GM12878 (cell line): Measurements from ENCODE around the gene CXCL14. TPM values are rescaled to one million over a fixed set of nuclear protein-coding genes. Genes with fewer than 3 reads are reported as not detected.

Source experiments
- ATAC-seq: fragments of 200-7000 bp; cut with Tn5 transposase; 3 replicates; pipeline ENCODE4 v1.9.1; 2020; ENCODE audit warnings: mild to moderate bottlenecking, moderate library complexity
- BruUV-seq: library from RNA; stranded (reverse); fragments of 400-500 nt; replicated peaks from 2 replicates; lab custom pipeline; 2021; lab: Mats Ljungman, UMichigan
- CTCF ChIA-PET: fragments of 300-600 bp; sonication (Branson Sonifier 250); formaldehyde crosslinking; extraction: SDS; loops from one replicate; lab custom pipeline; 2021; ENCODE audit warnings: inconsistent platforms; lab: Yijun Ruan, JAX
- POLR2A ChIA-PET: fragments of 350-600 bp; formaldehyde crosslinking; extraction: SDS; loops from one replicate; lab custom pipeline; 2021; ENCODE audit warnings: inconsistent platforms; lab: Charles Lee
- RAD21 ChIA-PET: fragments of 300-600 bp; sonication (Branson Sonifier 250); formaldehyde crosslinking; loops from one replicate; lab custom pipeline; 2023; ENCODE audit warnings: antibody characterized with exemption; ENCODE audit not compliant: unreplicated experiment; lab: Charles Lee
- SMC1A ChIA-PET: fragments of 300-600 bp; sonication (Branson Sonifier 250); formaldehyde crosslinking; loops from one replicate; lab custom pipeline; 2023; ENCODE audit not compliant: unreplicated experiment, uncharacterized antibody; lab: Charles Lee
- DNase-seq: peaks from one replicate; pipeline ENCODE4 v3.0.0-alpha.2; 2011; ENCODE audit warnings: low read depth, low spot score
- FAIRE-seq: peaks from 3 replicates; lab custom pipeline; 2011; peaks lifted over from hg19 to GRCh38; lab: Jason Lieb, UNC
- H2AFZ ChIP-seq: 2 replicates; pipeline ENCODE4 v1.6.0; 2011; ENCODE audit warnings: low read depth, low read length, control low read depth; ENCODE audit not compliant: control insufficient read depth
- H3K27ac ChIP-seq: 2 replicates; pipeline ENCODE4 v1.5.1; 2011; ENCODE audit warnings: control low read depth; ENCODE audit not compliant: control insufficient read depth, insufficient read depth
- H3K27me3 ChIP-seq, 2 experiments: replicated peaks in 1 of 2; 2 replicates each; pipeline versions ENCODE4 v1.6.0 to v1.6.1; 2011; ENCODE audit warnings: low read length in 1 of 2; ENCODE audit not compliant: control insufficient read depth in 2 of 2, insufficient read depth in 2 of 2
- H3K36me3 ChIP-seq, 2 experiments: 2 replicates each; pipeline ENCODE4 v1.5.1; 2011; ENCODE audit warnings: low read length in 1 of 2; ENCODE audit not compliant: control insufficient read depth in 2 of 2, insufficient read depth in 2 of 2
- H3K4me1 ChIP-seq: 2 replicates; pipeline ENCODE4 v1.6.1; 2011; ENCODE audit warnings: mild to moderate bottlenecking, low read length, moderate library complexity, mixed read lengths; ENCODE audit not compliant: control insufficient read depth, insufficient read depth
- H3K4me2 ChIP-seq: 2 replicates; pipeline ENCODE4 v1.6.0; 2011; ENCODE audit warnings: control low read depth; ENCODE audit not compliant: control insufficient read depth, insufficient read depth
- H3K4me3 ChIP-seq: fragments of 200-600 bp; sonication (generic); 2 replicates; pipeline ENCODE4 v1.5.1; 2016
- H3K79me2 ChIP-seq: 2 replicates; pipeline ENCODE4 v1.6.0; 2011; ENCODE audit warnings: low read length; ENCODE audit not compliant: control insufficient read depth, insufficient read depth
- H3K9ac ChIP-seq: 2 replicates; pipeline ENCODE4 v1.8.0; 2011; ENCODE audit warnings: low read length, control low read depth, mixed read lengths; ENCODE audit not compliant: control insufficient read depth, insufficient read depth
- H3K9me3 ChIP-seq: replicated peaks from 3 replicates; pipeline ENCODE4 v1.5.1; 2011; ENCODE audit warnings: mild to moderate bottlenecking, low read length; ENCODE audit not compliant: control insufficient read depth, insufficient read depth
- H4K20me1 ChIP-seq: 2 replicates; pipeline ENCODE4 v1.6.0; 2011; ENCODE audit not compliant: control insufficient read depth, insufficient read depth
- ATF7 ChIP-seq: fragments of 450-650 bp; IDR thresholded peaks from 2 replicates; pipeline ENCODE4 v1.6.1; 2016; ENCODE audit warnings: low read depth, mild to moderate bottlenecking
- CHD1 ChIP-seq: IDR thresholded peaks from 2 replicates; pipeline ENCODE4 v1.6.1; 2012; ENCODE audit warnings: low read depth, low read length, improper control_type of control experiment
- CHD2 ChIP-seq: IDR thresholded peaks from 2 replicates; pipeline ENCODE4 v1.6.1; 2011; ENCODE audit warnings: low read depth, low read length, improper control_type of control experiment, borderline replicate concordance
- MTA2 ChIP-seq: fragments of 450-650 bp; IDR thresholded peaks from 2 replicates; pipeline ENCODE4 v1.6.1; 2016; ENCODE audit warnings: low read depth, mild to moderate bottlenecking, moderate library complexity
- MTA3 ChIP-seq: IDR thresholded peaks from 2 replicates; pipeline ENCODE4 v1.6.1; 2012; ENCODE audit warnings: low read length, inconsistent platforms, borderline replicate concordance
- RELA ChIP-seq: fragments of 450-650 bp; IDR thresholded peaks from 2 replicates; pipeline ENCODE4 v1.8.0; 2014; ENCODE audit warnings: borderline replicate concordance; ENCODE audit not compliant: partially characterized antibody
- SIN3A ChIP-seq: IDR thresholded peaks from 2 replicates; pipeline ENCODE4 v1.6.1; 2012; ENCODE audit warnings: low read depth, low read length, improper control_type of control experiment
- SRF ChIP-seq, 2 experiments: IDR thresholded peaks; 2 replicates each; pipeline ENCODE4 v1.6.1; 2011; ENCODE audit warnings: low read depth in 2 of 2, low read length in 2 of 2, mild to moderate bottlenecking in 1 of 2, moderate library complexity in 1 of 2
- ZNF207 ChIP-seq: fragments of 450-650 bp; IDR thresholded peaks from 2 replicates; pipeline ENCODE4 v1.6.1; 2014; ENCODE audit warnings: antibody characterized with exemption, mild to moderate bottlenecking, borderline replicate concordance
- ZNF217 ChIP-seq: fragments of 450-650 bp; IDR thresholded peaks from 2 replicates; pipeline ENCODE4 v1.6.1; 2017; ENCODE audit warnings: antibody characterized with exemption, mild to moderate bottlenecking
- ZNF24 ChIP-seq: fragments of 450-650 bp; IDR thresholded peaks from 2 replicates; pipeline ENCODE4 v1.6.1; 2017; ENCODE audit warnings: antibody characterized with exemption, mild to moderate bottlenecking
- WGBS: methylation state at CpG from one replicate; pipeline ENCODE4 v1.1.6; 2016; ENCODE audit warnings: low lambda C conversion rate; ENCODE audit not compliant: insufficient replicate concordance, insufficient coverage; ENCODE audit errors: missing lambda C conversion rate; 5-methylcytosine and 5-hydroxymethylcytosine counted together
- in situ Hi-C: fragments of 300-500 bp; cut with MboI; formaldehyde crosslinking; loops from 9 replicates; pipeline ENCODE4 v1.14.3; 2018; ENCODE audit warnings: mixed read lengths
- intact Hi-C: fragments of 100-400 bp; cut with micrococcal nuclease; formaldehyde crosslinking; loops from one replicate; pipeline ENCODE4 v1.14.2; 2022; ENCODE audit not compliant: unreplicated experiment
- polyA plus RNA-seq, 11 experiments: library from polyadenylated mRNA; depleted of rRNA in 4 of 11; unstranded in 6 of 11; stranded (reverse) in 5 of 11; fragments of >200 nt; fragmentation: Nextera tagmentation in 4 of 11; fragmentation: Illumina TruSeq in 1 of 11; extraction: Ambion mirVana in 4 of 11; extraction: Trizol in 1 of 11; gene quantifications; 1 replicate in 1 of 11; 2 replicates in 10 of 11; pipeline versions ENCODE4 v1.2.1 to v1.2.3, GENCODE V29; 2011 to 2016; ENCODE audit warnings: inconsistent platforms in 2 of 11, missing spikeins in 2 of 11, low read depth in 1 of 11
- total RNA-seq, 4 experiments: library from RNA; depleted of rRNA in 3 of 4; stranded (reverse); fragments of >200 nt in 3 of 4; fragmentation: Illumina TruSeq in 1 of 4; extraction: Trizol in 1 of 4; gene quantifications; 2 replicates each; pipeline versions ENCODE4 v1.2.1 to v1.2.3, GENCODE V29; 2013 to 2021
- TF ChIP-seq, protein P1 (sequence below): IDR thresholded peaks from 2 replicates; pipeline ENCODE4 v1.6.1; 2012; ENCODE audit warnings: low read depth, low read length, improper control_type of control experiment
- TF ChIP-seq, protein P2 (sequence below): fragments of 450-650 bp; formaldehyde crosslinking; IDR thresholded peaks from 2 replicates; pipeline ENCODE4 v1.4.0; 2020; ENCODE audit warnings: mild to moderate bottlenecking, moderate library complexity
- TF ChIP-seq, protein P3 (sequence below): IDR thresholded peaks from 2 replicates; pipeline ENCODE4 v1.6.1; 2012; ENCODE audit warnings: low read length, inconsistent platforms
- TF ChIP-seq, protein P4 (sequence below), 3 experiments: IDR thresholded peaks in 2 of 3; conservative IDR thresholded peaks in 1 of 3; 2 replicates each; pipeline ENCODE4 v1.5.1; 2011; ENCODE audit warnings: low read depth in 3 of 3, low read length in 3 of 3, mild to moderate bottlenecking in 3 of 3, control low read depth in 2 of 3, moderate library complexity in 2 of 3, inconsistent platforms in 1 of 3, mixed read lengths in 1 of 3; ENCODE audit not compliant: control insufficient read depth in 2 of 3, insufficient read depth in 1 of 3; ENCODE audit errors: extremely low read depth in 1 of 3

The CXCL14 gene
- total and polyA plus RNA-seq, 10 of the 15 experiments (the other 5 are each of a cell fraction or from before 2014, with no cell fraction given): 0.05 TPM; not detected in 9

DNA sequence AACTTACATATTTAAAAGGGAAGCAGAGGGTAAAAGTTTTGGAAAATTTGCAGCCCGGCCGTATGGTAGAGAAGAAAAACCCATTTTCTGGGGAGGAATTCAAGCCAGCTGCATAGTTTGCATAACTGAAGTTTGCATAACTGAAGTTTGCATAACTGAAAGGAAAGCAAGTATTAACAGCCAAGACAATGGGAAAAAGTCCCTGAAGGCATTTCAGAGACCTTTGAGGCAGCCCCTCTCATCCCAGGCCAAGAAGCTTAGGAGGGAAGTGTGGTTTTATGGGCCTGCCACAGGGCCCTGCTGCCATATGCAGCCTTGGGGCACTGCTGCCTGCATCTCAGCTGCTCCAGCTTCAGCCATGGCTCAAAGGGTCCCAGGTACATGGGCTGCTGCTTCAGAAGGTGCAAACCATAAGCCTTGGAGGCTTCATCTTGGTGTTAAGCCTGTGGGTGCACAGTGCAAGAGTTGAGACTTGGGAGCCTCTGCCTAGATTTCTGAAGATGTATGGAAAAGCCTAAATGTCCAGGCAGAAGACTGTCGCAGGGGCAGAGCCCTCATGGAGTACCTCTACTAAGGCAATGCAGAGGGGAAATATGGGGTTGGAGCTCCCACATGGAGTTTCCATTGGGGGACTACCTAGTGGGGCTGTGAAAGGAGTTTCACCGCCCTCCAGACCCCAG is 36.9 kb upstream of the CXCL14 start:
- H3K9ac ChIP-seq: no peak overlapping the region
- no peaks in the 10 kb centered on the region; a peak in 2 of 4 replicates for H3K27me3 ChIP-seq
- FAIRE-seq (no peak), ATAC-seq (no peak), DNase-seq (no peak)
- no peak overlapping the region for H3K27ac ChIP-seq
- H3K9me3 ChIP-seq: no peaks in the 10 kb centered on the region; the same call in 1 of the 3 replicates
- H2AFZ ChIP-seq: no peak overlapping the region
- RAD21 ChIA-PET: no interaction called here
- no TSS peak for BruUV-seq
- H3K79me2 ChIP-seq: no peaks in the 10 kb centered on the region
- H3K36me3 ChIP-seq: no peaks in the 10 kb centered on the region
- H3K4me1 ChIP-seq: no peaks in the 10 kb centered on the region
- 30% methylated on average over 4 of the region's 4 CpGs for WGBS
- SMC1A ChIA-PET: no interaction called here
- in situ Hi-C loops (no loop called here), intact Hi-C loops (no loop called here)
- CTCF ChIA-PET: no interaction called here
- H4K20me1 ChIP-seq: no peaks in the 10 kb centered on the region
- POLR2A ChIA-PET: no interaction called here
- H3K4me3 ChIP-seq: no peak overlapping the region
- no peak overlapping the region for H3K4me2 ChIP-seq
- TF ChIP-seq ZNF217: no peak
- TF ChIP-seq, protein P1, sequence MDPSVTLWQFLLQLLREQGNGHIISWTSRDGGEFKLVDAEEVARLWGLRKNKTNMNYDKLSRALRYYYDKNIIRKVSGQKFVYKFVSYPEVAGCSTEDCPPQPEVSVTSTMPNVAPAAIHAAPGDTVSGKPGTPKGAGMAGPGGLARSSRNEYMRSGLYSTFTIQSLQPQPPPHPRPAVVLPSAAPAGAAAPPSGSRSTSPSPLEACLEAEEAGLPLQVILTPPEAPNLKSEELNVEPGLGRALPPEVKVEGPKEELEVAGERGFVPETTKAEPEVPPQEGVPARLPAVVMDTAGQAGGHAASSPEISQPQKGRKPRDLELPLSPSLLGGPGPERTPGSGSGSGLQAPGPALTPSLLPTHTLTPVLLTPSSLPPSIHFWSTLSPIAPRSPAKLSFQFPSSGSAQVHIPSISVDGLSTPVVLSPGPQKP: no peak
- TF ChIP-seq, protein P2, sequence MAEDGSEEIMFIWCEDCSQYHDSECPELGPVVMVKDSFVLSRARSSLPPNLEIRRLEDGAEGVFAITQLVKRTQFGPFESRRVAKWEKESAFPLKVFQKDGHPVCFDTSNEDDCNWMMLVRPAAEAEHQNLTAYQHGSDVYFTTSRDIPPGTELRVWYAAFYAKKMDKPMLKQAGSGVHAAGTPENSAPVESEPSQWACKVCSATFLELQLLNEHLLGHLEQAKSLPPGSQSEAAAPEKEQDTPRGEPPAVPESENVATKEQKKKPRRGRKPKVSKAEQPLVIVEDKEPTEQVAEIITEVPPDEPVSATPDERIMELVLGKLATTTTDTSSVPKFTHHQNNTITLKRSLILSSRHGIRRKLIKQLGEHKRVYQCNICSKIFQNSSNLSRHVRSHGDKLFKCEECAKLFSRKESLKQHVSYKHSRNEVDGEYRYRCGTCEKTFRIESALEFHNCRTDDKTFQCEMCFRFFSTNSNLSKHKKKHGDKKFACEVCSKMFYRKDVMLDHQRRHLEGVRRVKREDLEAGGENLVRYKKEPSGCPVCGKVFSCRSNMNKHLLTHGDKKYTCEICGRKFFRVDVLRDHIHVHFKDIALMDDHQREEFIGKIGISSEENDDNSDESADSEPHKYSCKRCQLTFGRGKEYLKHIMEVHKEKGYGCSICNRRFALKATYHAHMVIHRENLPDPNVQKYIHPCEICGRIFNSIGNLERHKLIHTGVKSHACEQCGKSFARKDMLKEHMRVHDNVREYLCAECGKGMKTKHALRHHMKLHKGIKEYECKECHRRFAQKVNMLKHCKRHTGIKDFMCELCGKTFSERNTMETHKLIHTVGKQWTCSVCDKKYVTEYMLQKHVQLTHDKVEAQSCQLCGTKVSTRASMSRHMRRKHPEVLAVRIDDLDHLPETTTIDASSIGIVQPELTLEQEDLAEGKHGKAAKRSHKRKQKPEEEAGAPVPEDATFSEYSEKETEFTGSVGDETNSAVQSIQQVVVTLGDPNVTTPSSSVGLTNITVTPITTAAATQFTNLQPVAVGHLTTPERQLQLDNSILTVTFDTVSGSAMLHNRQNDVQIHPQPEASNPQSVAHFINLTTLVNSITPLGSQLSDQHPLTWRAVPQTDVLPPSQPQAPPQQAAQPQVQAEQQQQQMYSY (CRISPR knock-in tag): no peak
- TF ChIP-seq MTA3: no peak
- TF ChIP-seq, protein P3, sequence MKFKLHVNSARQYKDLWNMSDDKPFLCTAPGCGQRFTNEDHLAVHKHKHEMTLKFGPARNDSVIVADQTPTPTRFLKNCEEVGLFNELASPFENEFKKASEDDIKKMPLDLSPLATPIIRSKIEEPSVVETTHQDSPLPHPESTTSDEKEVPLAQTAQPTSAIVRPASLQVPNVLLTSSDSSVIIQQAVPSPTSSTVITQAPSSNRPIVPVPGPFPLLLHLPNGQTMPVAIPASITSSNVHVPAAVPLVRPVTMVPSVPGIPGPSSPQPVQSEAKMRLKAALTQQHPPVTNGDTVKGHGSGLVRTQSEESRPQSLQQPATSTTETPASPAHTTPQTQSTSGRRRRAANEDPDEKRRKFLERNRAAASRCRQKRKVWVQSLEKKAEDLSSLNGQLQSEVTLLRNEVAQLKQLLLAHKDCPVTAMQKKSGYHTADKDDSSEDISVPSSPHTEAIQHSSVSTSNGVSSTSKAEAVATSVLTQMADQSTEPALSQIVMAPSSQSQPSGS: no peak
- no peak for TF ChIP-seq ZNF207
- TF ChIP-seq RELA: no peak
- TF ChIP-seq ZNF24: no peak
- TF ChIP-seq, protein P4, sequence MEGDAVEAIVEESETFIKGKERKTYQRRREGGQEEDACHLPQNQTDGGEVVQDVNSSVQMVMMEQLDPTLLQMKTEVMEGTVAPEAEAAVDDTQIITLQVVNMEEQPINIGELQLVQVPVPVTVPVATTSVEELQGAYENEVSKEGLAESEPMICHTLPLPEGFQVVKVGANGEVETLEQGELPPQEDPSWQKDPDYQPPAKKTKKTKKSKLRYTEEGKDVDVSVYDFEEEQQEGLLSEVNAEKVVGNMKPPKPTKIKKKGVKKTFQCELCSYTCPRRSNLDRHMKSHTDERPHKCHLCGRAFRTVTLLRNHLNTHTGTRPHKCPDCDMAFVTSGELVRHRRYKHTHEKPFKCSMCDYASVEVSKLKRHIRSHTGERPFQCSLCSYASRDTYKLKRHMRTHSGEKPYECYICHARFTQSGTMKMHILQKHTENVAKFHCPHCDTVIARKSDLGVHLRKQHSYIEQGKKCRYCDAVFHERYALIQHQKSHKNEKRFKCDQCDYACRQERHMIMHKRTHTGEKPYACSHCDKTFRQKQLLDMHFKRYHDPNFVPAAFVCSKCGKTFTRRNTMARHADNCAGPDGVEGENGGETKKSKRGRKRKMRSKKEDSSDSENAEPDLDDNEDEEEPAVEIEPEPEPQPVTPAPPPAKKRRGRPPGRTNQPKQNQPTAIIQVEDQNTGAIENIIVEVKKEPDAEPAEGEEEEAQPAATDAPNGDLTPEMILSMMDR (IDR thresholded peaks at IDR 0.05 in 2 of 3, conservative IDR thresholded peaks at IDR 0.05 in 1 of 3; ENCODE audit: control insufficient read depth in 2 of 3, extremely low read depth in 1 of 3, insufficient read depth in 1 of 3, low read depth in 3 of 3, low read length in 3 of 3): no peak
- TF ChIP-seq SRF (IDR thresholded peaks at IDR 0.05; ENCODE audit: low read depth in 2 of 2, low read length in 2 of 2): no peak
- TF ChIP-seq CHD2: no peak
- TF ChIP-seq ATF7: no peak
- TF ChIP-seq SIN3A: no peak
- TF ChIP-seq MTA2: no peak
- TF ChIP-seq CHD1: no peak
